OCI-LY1 (cell line): ENCODE measurements around the gene CACNA1H.

Source experiments
- CTCF ChIP-seq: fragments of 200-600 bp; sonication (generic), shearing (Covaris generic); IDR thresholded peaks from 2 replicates; pipeline ENCODE4 v1.5.1; 2017; ENCODE audit warnings: mild to moderate bottlenecking, antibody characterized with exemption, low read length, moderate library complexity, mixed read lengths
- EZH2 ChIP-seq: fragments of 200-600 bp; sonication (generic), shearing (Covaris generic); IDR thresholded peaks from 2 replicates; pipeline ENCODE4 v1.8.0; 2017; ENCODE audit warnings: borderline replicate concordance, mixed run types, mild to moderate bottlenecking, antibody characterized with exemption, low read length, moderate library complexity, mixed read lengths

GRCh38 chr16:1120577-1120941 lies 32.3 kb upstream of the CACNA1H start:
- TF ChIP-seq CTCF (no peak), EZH2 (no peak)
